Smooth muscle cell (in vitro differentiated cells): ENCODE measurements around the gene FAM120A. TPM values are rescaled to one million over a fixed set of nuclear protein-coding genes. Genes with fewer than 3 reads are reported as not detected.

ENCODE experiments used
- DNase-seq: peaks from one replicate; lab custom pipeline; 2025; ENCODE audit not compliant: unreplicated experiment; lab: John Stamatoyannopoulos, UW
- H2AFZ ChIP-seq: fragments of 200-600 bp; sonication (generic); 2 replicates; pipeline ENCODE4 v1.6.0; 2016; ENCODE audit warnings: antibody characterized with exemption, low read depth, mild to moderate bottlenecking
- H3F3A ChIP-seq: fragments of 200-600 bp; sonication (generic); 2 replicates; pipeline ENCODE4 v1.6.0; 2017; ENCODE audit warnings: antibody characterized with exemption, low read depth
- H3K27ac ChIP-seq: fragments of 200-600 bp; sonication (generic); 2 replicates; pipeline ENCODE4 v1.5.1; 2016; ENCODE audit warnings: low read depth, mild to moderate bottlenecking
- H3K27me3 ChIP-seq: fragments of 200-600 bp; sonication (generic); 2 replicates; pipeline ENCODE4 v1.6.1; 2016; ENCODE audit warnings: low read depth, mild to moderate bottlenecking
- H3K36me3 ChIP-seq: fragments of 200-600 bp; sonication (generic); 2 replicates; pipeline ENCODE4 v1.5.1; 2016; ENCODE audit warnings: low read depth
- H3K4me1 ChIP-seq: fragments of 200-600 bp; sonication (generic); 2 replicates; pipeline ENCODE4 v1.5.1; 2016; ENCODE audit warnings: low read depth
- H3K4me2 ChIP-seq: fragments of 200-600 bp; sonication (generic); 2 replicates; pipeline ENCODE4 v1.6.0; 2016; ENCODE audit warnings: mild to moderate bottlenecking
- H3K4me3 ChIP-seq: fragments of 200-600 bp; sonication (generic); 2 replicates; pipeline ENCODE4 v1.5.1; 2016; ENCODE audit warnings: mild to moderate bottlenecking
- H3K79me2 ChIP-seq: fragments of 200-600 bp; sonication (generic); 2 replicates; pipeline ENCODE4 v1.6.0; 2016; ENCODE audit warnings: low read depth, mild to moderate bottlenecking
- H3K9ac ChIP-seq: fragments of 200-600 bp; sonication (generic); 2 replicates; pipeline ENCODE4 v1.6.0; 2016; ENCODE audit warnings: low read depth
- H3K9me3 ChIP-seq: fragments of 200-600 bp; sonication (generic); replicated peaks from 2 replicates; pipeline ENCODE4 v1.5.1; 2016; ENCODE audit warnings: low read depth
- H4K20me1 ChIP-seq: fragments of 200-600 bp; sonication (generic); 2 replicates; pipeline ENCODE4 v1.6.0; 2016; ENCODE audit warnings: low read depth
- CTCF ChIP-seq: fragments of 200-600 bp; sonication (generic); IDR thresholded peaks from 2 replicates; pipeline ENCODE4 v1.5.1; 2017; ENCODE audit warnings: borderline replicate concordance, mild to moderate bottlenecking, antibody characterized with exemption; ENCODE audit not compliant: insufficient read depth, poor library complexity, severe bottlenecking
- WGBS: methylation state at CpG from one replicate; pipeline ENCODE4 v1.1.7; 2016; ENCODE audit warnings: low lambda C conversion rate; 5-methylcytosine and 5-hydroxymethylcytosine counted together
- polyA plus RNA-seq: library from polyadenylated mRNA; unstranded; fragments of >200 nt; fragmentation: Nextera tagmentation; extraction: Ambion mirVana; gene quantifications from 2 replicates; pipeline ENCODE4 v1.2.1, GENCODE V29; 2016
- total RNA-seq: library from RNA; depleted of rRNA; stranded (reverse); fragments of >200 nt; gene quantifications from 2 replicates; pipeline ENCODE4 v1.2.3, GENCODE V29; 2014

The FAM120A gene
- total and polyA plus RNA-seq, 2 experiments from 2014 or later: 14.4 to 47.2 TPM

DNA sequence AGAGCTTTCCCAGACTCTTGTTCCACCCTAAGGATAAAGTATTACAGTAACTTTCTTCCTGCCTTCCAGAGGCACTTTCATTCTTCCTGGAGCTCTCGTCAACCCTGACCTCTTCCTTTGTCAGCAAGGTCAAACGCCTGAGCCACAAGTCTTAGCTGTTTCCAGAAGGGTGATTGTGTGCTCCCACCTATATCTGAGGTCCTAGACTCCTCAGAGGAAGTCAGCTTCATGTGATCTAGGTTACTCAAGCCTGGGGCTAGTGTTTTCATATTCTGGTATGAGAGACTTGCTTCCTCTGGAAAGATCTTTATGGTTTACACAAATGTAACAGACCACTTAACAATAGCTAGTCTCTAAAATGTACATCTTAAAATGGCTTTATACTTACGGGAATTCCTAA lies 5.4 kb upstream of the FAM120A start:
- H3K36me3 ChIP-seq: peaks cover 6% of the 10 kb centered on the region
- no peaks in the 10 kb centered on the region for H3K27me3 ChIP-seq
- H3K27ac ChIP-seq: no peak overlapping the region
- no peak overlapping the region for H3K4me3 ChIP-seq
- H4K20me1 ChIP-seq: peaks cover 6% of the 10 kb centered on the region
- no peak overlapping the region for H3K9ac ChIP-seq
- H2AFZ ChIP-seq: no peak overlapping the region
- peaks cover 7% of the 10 kb centered on the region for H3F3A ChIP-seq
- peaks cover 16% of the 10 kb centered on the region for H3K79me2 ChIP-seq
- DNase-seq: no peak
- H3K4me2 ChIP-seq: no peak overlapping the region
- H3K9me3 ChIP-seq: no peaks in the 10 kb centered on the region
- WGBS: 94% methylated on average over 3 of the region's 3 CpGs
- peaks cover 7% of the 10 kb centered on the region for H3K4me1 ChIP-seq
- no peak for TF ChIP-seq CTCF

GRCh38 chr9:93447655-93448054 lies 3.8 kb upstream of the FAM120A start:
- H3K27ac ChIP-seq: no peak overlapping the region
- no peak overlapping the region for H2AFZ ChIP-seq
- H3K36me3 ChIP-seq: peaks cover 6% of the 10 kb centered on the region
- peaks cover 7% of the 10 kb centered on the region for H3K4me1 ChIP-seq
- H3K4me2 ChIP-seq: no peak overlapping the region
- no peaks in the 10 kb centered on the region for H3K27me3 ChIP-seq
- H3K9me3 ChIP-seq: no peaks in the 10 kb centered on the region
- no peak for TF ChIP-seq CTCF
- no peak for DNase-seq
- no peak overlapping the region for H3K9ac ChIP-seq
- peaks cover 6% of the 10 kb centered on the region for H4K20me1 ChIP-seq
- WGBS: 97% methylated on average over 4 of the region's 4 CpGs
- peaks cover 25% of the 10 kb centered on the region for H3K79me2 ChIP-seq
- H3K4me3 ChIP-seq: no peak overlapping the region
- H3F3A ChIP-seq: peaks cover 5% of the 10 kb centered on the region

- Histone ChIP-seq H3K36me3 (peaks cover 6% of the 10 kb centered on the region), H3K9me3 (no peaks in the 10 kb centered on the region), H4K20me1 (peaks cover 40% of the 10 kb centered on the region), H3K79me2 (peaks cover 66% of the 10 kb centered on the region), H2AFZ (peak overlapping the region; percentile 90), H3K27me3 (no peaks in the 10 kb centered on the region), H3K4me3 (peak overlapping the region; percentile 70), H3F3A (peaks cover 17% of the 10 kb centered on the region), H3K4me2 (peak overlapping the region; percentile 89), H3K9ac (peak overlapping the region; percentile 78), H3K4me1 (peaks cover 17% of the 10 kb centered on the region), H3K27ac (peak overlapping the region; percentile 55)
- TF ChIP-seq CTCF: no peak
- 1% methylated on average over 52 of the region's 92 CpGs for WGBS
- DNase-seq: peak; percentile 45
Observed at GRCh38 chr9:93451849-93452709, 594 bp downstream of the FAM120A start.

- no peak for DNase-seq
- Histone ChIP-seq H3K27me3 (no peaks in the 10 kb centered on the region), H3K4me1 (peaks cover 17% of the 10 kb centered on the region), H3K36me3 (peaks cover under 1% of the 10 kb centered on the region), H3K9ac (peak overlapping the region; percentile 78), H3K4me2 (peak overlapping the region; percentile 89), H4K20me1 (peaks cover 46% of the 10 kb centered on the region), H3K27ac (peak overlapping the region; percentile 55), H3K79me2 (peaks cover 72% of the 10 kb centered on the region), H3K9me3 (no peaks in the 10 kb centered on the region), H3F3A (peaks cover 17% of the 10 kb centered on the region), H3K4me3 (peak overlapping the region; percentile 70), H2AFZ (peak overlapping the region; percentile 90)
- TF ChIP-seq CTCF: no peak
- WGBS: under 1% methylated on average over 10 of the region's 10 CpGs
Observed at GRCh38 chr9:93452710-93453046, 1.2 kb downstream of the FAM120A start.
